HuH-7.5 (cell line): ENCODE measurements around the gene NUTF2.
"Not testable (repeated sequence)": the region's sequence is repeated elsewhere in the genome, so short reads cannot be mapped to it uniquely, and the experiment has no call there.

Source experiments
- DNase-seq: peaks from one replicate; pipeline ENCODE4 v3.0.0; 2011; ENCODE audit warnings: low spot score

Gene NUTF2

GRCh38 chr16:67885545-67885944 is 38.8 kb downstream of the NUTF2 start:
- no peak for DNase-seq

GRCh38 chr16:67885976-67886375 is 39.2 kb downstream of the NUTF2 start:
- DNase-seq: no peak

- DNase-seq: no peak
Observed at GRCh38 chr16:67886387-67886786, 39.7 kb downstream of the NUTF2 start.

GRCh38 chr16:67888331-67888730 is 41.6 kb downstream of the NUTF2 start:
- DNase-seq: no peak

GRCh38 chr16:67892375-67892774 is 45.6 kb downstream of the NUTF2 start:
- no peak for DNase-seq

GRCh38 chr16:67892899-67893742 is 46.4 kb downstream of the NUTF2 start, which contains the start of gene PSKH1:
Gene PSKH1, plus strand, starts transcription at chr16:67893254. Its CDS starts 15,496 bp downstream, at chr16:67908750.
- DNase-seq: peak; percentile 99

- peak; percentile 51 for DNase-seq
Observed at GRCh38 chr16:67893743-67894399, 47.1 kb downstream of the NUTF2 start.

GRCh38 chr16:67897231-67897630 is 50.5 kb downstream of the NUTF2 start:
- no peak for DNase-seq

- DNase-seq: no peak
Observed at GRCh38 chr16:67901734-67902133, 55.0 kb downstream of the NUTF2 start.

- DNase-seq: no peak
Observed at GRCh38 chr16:67902831-67903230, 56.1 kb downstream of the NUTF2 start.

- DNase-seq: no peak
Observed at GRCh38 chr16:67907397-67908180, 60.9 kb downstream of the NUTF2 start.

GRCh38 chr16:67909056-67909742 is 62.5 kb downstream of the NUTF2 start:
- no peak for DNase-seq

- no peak for DNase-seq
Observed at GRCh38 chr16:67910158-67910557, 63.4 kb downstream of the NUTF2 start.

GRCh38 chr16:67914758-67915495 is 68.2 kb downstream of the NUTF2 start:
- no peak for DNase-seq

GRCh38 chr16:67915496-67915769 is 68.7 kb downstream of the NUTF2 start:
- not testable (repeated sequence) for DNase-seq

GRCh38 chr16:67915831-67916723 is 69.3 kb downstream of the NUTF2 start:
- no peak for DNase-seq

- no peak for DNase-seq
Observed at GRCh38 chr16:67917140-67917851, 70.6 kb downstream of the NUTF2 start.

GRCh38 chr16:67917852-67918236 is 71.1 kb downstream of the NUTF2 start:
- DNase-seq: no peak

- DNase-seq: no peak
Observed at GRCh38 chr16:67919622-67920221, 73.0 kb downstream of the NUTF2 start.
